ENCODE data around the gene ZNF669.

ZNF669 gene

DNA sequence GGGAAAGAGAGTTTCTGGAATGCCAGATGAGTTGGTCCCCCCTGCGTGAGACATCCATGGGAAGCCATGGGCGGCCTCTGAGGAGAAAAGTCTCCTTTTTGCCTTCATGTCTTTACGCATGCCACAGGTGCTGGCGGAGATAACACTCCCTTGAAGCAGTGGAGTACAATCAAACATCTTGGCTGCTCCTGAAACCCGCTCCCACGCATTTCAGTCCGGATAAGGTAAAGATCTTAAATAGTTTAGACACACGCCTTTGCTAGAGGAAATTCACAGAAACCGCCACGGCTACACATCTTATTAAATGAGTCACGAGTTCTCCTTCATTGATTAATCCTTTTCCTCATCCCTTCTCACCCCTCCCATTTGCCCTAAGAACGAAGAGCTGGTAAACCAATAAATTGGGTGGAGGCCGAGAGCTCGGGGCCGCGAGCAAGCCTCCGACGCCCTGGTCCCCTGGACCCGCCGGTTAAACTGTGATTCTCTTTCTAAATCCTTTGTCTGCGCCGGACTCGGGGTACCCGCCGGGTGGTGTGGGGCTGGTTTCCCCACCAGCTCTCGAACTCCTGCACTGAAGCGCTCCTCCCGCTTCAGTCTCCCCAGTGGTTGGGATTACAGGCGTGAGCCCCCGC is 6.6 kb upstream of the ZNF669 start:
- no peak for DNase-seq

DNA sequence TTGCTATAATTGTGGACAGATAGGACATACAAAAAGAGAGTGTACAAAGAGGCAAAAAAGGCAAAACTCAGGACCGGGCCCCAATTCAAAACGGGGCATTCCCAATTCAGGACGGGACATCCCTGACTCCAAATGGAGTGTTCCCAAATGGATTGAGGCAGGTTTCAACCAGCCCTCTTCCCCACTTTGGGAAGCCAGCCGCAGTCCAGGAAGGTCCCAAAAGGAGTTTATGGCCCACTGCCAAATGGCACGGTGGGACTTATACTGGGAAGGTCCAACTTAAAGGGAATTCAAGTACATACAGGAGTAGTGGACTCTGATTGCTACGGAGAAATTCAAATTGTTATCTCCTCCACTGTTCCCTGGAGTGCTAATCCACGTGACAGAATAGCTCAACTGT is 3.5 kb upstream of the ZNF669 start:
- no peak for DNase-seq

GRCh38 chr1:247105966-247106365 is 1.8 kb upstream of the ZNF669 start:
- DNase-seq = no peak

GRCh38 chr1:247104965-247105364 is 809 bp upstream of the ZNF669 start:
- DNase-seq = no peak

- DNase-seq = no peak
Observed at GRCh38 chr1:247102381-247102780, 1.8 kb downstream of the ZNF669 start.

DNA sequence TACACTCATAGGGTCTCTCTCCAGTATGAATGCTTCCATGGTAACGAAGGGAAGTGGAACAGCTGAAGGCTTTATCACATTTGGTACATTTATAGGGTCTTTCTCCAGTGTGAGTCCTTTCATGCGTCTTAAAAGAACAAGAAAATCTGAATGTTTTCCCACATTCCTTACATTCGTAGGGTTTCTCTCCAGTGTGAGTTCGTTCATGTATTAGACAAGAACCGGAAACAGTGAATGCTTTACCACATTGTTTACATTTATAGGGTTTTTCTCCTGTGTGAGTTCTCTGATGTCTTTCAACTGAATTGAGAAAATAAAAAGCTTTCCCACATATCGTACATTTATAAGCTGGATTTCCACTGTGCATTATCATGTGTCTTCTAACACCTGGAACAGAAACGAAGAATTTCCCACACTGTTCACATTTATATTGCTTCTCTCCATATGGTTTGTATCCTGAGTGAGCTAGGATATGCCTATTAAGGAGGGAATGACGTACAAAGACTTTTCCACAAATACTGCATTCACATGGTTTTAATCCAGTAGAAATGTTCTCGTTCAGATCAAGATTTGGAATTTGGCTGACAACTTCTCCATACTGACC is 3.4 kb downstream of the ZNF669 start:
- no peak for DNase-seq

GRCh38 chr1:247096958-247097357 is 7.2 kb downstream of the ZNF669 start:
- no peak for DNase-seq

GRCh38 chr1:247096544-247096943 is 7.6 kb downstream of the ZNF669 start:
- no peak for DNase-seq

DNA sequence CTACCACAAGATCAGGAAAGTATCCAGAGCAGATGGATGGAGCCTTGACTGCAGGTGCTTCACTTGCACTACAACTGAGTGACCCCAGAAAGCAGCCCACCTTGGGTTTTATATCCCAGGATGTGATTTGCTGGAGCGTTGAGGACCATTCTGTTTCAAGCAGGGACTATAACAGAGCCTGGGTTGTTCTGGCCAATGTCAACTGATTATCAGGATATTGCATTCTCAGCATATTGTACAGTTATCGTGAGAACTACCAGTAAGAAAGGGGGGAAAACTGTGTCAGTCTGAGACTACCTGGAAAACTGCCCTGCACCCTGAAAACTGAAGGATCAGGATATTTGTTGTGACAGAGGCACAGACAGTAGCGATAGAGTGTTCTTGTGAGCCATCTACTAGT is 8.0 kb downstream of the ZNF669 start:
- DNase-seq = no peak

DNA sequence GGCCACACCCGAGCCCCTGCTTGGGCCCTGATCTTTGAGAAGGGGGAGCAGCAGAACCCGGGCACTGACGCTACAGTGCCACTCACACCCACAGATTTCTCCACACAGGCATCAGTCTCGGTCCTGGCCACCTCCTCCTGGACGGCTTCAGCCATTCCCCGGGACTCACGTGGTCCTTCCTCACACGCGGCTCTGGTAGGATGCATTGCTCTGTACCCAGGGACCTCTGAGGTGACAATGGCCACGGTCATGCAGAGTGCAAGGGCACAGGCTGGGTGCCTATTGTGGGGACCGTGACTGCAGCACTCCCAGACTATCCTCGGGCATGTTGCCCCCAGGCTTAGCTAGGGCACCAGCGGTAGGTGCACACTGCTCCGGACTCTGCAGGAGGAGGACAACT is 13.7 kb downstream of the ZNF669 start:
- no peak for DNase-seq

GRCh38 chr1:247089616-247090375 is 14.4 kb downstream of the ZNF669 start:
- no peak for DNase-seq

DNA sequence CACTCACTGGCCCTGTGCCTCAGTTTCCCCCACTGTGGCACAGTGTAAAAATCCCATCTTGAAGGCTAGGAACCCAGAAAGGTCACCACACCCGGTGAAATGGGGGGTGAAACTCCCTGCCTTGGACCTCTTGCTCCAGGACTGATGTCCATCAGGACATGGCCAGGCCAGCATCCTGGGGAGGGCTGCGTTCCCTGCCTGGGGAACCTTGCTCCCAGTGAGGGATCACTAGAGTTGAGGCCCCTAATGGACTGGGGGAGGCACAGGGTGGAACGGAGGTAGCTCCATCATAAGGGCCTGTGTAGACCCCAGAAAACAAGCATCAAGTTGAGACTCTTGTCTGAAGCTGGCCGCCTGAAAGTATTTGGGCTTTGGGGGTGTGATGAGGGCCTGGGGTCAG is 15.2 kb downstream of the ZNF669 start:
- DNase-seq = no peak

DNA sequence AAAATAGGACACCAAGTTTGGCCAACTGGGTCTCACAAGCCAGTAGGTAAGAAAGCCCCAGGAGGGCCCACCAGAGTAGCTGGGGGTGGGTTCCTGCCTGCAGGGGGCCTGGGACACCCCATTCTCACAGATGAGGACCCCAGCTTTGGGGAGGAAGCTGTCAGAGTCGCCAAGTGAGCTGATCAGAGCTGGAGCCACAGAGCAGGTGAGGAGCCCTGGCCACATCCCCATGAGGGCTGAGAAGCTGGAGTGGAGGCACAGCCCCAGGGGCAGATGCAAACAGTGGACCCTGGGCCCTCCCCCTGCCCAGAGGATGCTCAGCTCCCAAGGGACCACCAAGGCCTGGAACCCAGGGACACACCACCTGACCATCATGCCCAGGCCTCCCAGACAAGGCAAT is 16.9 kb downstream of the ZNF669 start:
- no peak for DNase-seq

DNA sequence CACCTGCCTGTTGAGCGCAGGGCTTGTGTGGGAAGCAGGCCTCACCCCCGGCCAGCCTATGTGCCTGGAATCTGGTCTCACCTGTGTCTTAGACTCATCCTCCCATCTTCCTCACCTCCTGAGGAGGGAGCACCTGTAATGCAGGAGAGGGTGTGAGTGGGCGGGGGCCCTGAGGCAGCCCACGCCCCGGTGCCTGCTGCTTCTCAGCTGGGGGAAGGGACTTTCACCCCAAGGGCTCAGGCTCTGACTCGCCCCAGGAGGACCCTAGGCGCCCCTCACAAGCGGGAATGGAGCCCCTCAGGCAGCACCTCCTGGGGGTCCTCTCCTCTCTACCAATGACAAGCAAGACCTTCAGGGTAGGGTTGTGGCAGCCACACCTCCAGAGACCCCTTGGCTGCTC is 18.8 kb downstream of the ZNF669 start:
- no peak for DNase-seq

DNA sequence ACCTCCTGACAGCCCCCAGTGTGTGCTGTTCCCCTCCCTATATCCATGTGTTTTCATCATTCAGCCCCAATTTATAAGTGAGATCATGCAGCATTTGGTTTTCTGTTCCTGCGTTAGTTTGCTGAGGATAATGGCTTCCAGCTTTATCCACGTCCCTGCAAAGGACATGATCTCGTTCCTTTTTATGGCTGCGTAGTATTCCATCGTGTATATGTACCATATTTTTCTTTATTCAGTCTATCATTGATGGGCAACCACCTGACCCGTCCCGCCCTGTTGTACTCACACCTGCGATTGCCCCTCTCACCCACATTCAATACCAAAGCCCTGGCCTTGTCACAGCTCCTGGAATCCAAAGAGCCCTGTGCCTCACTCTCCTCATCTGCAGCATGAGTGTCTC is 19.4 kb downstream of the ZNF669 start:
- DNase-seq = no peak

DNA sequence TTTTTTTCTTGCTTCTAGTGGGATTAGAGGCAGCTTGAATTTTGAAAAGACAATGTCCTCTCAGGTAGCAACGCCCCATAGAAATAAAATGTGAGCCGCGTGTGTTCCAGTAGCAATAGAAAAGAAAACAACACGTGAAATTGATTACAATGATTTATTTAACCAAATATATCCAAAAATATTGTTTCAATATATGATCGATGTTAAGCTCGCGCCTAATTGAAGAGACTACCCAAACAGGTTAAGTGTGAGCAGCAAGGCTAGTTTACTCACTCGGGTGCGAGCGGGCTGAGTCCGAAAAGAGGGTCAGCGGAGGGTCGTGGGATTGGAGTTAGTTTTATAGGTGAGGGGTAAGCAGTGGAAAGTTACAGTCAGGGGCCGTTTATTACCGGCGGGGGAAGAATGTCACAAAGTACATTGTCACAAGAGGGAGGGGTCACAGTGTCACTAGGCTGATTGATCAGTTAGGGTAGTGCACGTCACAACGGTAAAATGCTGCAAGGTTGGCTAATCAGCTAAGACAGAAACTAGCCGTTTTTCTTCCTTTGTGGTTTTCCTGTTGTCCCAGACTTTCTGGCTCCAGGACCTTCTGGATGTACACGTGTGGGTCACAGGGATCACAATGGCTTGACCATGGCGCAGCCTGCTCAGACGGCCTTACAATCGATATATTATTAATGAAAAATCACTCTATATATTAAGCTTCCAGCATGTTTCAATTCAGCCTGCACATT is 24.8 kb downstream of the ZNF669 start:
- DNase-seq = no peak

- DNase-seq = peak; percentile 92 to 93
Observed at GRCh38 chr1:247078258-247079140, 25.7 kb downstream of the ZNF669 start, which contains the start of gene ZNF670. Gene ZNF670, minus strand, starts transcription at chr1:247078811. Its CDS starts 215 bp downstream, at chr1:247078596.

DNA sequence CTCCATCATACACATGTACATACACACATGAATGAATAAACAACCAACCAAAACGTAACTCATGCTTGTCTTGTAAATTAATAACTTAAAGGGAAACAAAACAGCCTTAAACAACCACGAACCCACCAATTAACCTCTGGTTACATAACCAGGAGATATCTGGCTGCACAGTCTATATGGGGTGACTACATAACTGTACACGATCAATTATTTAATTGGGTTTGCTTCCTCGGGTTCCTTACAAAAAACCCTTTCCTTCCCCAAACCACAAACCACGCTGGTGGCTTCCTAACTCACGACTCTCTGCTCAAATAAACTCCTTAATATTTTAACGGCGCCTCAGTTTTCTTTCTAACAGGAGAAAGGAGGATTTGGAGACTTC is 26.3 kb downstream of the ZNF669 start:
- DNase-seq = peak; percentile 10 to 23

- DNase-seq = no peak
Observed at GRCh38 chr1:247077213-247077612, 26.9 kb downstream of the ZNF669 start.

DNA sequence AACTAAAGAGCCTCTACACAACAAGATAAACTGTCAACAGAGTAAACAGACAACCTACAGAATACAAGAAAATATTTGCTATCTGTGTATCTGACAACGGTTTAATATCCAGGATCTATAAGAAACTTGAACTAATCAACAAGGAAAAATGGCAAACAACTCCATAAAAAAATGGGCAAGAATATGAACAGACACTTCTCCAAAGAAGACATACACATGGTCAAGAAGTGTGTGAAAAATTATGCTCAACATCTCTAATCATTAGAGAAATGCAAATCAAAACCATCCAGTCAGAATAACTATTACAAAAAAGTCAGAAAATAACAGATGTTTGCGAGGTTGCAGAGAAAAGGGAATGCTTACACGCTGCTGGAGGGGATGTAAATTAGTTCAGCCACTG is 33.5 kb downstream of the ZNF669 start:
- DNase-seq = no peak

GRCh38 chr1:247064304-247064703 is 39.9 kb downstream of the ZNF669 start:
- no peak for DNase-seq

DNA sequence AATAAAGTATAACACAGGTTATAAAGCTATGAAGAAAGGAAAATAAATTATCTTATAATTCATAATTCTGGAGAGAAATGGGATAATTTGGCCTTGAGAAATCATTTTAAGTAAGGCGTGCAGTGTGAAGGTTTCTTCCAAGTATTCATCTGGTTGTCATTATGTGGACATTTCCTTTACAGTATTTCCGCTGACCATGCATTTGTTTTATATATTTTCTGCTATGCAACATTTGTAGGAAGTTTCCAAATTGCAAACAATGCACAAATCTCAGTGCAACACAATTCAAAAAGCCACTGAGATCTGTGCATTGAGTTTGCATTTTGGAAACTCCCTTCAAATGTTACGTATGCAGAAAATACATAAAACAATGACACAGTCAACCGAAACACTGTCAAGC is 43.4 kb downstream of the ZNF669 start:
- DNase-seq = peak in 1 of 2 donors; percentile 0

DNA sequence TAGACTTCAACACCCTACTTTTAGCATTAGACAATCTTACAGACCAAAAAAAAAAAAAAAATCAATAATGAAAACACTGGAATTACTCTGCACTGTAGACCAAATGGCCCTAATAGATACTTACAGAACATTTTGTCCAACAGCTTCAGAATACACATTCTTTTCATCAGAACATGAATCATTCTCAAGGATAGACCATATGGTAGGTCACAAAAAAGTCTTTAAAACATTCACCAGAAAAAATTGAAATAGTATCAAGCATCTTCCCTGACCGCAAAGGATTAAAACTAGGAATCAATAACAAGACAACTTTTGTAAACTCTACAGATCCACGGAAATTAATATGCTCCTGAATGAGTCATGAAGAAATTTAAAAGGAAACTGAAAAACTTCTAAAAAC is 48.1 kb downstream of the ZNF669 start:
- DNase-seq = no peak

Data from inflammatory macrophage treated with lipopolysaccharide for 1 hour (primary cell).